Activated CD4-positive, CD25-positive, alpha-beta regulatory T cell treated with anti-CD3 and anti-CD28 coated beads, Interleukin-2, amount 50 U/mL, for 24 hours (primary cell): ENCODE results near the gene GALNT2.
A peak's percentile ranks its signal among the peaks of the same experiment; 100 is the strongest.

Experiments
- ATAC-seq, 2 donors: fragments of 150-1000 bp; cut with Tn5 transposase; one replicate each; pipeline ENCODE4 v1.10.0; 2021; ENCODE audit warnings: mild to moderate bottlenecking in 1 of 2, moderate library complexity in 1 of 2

The GALNT2 gene

GRCh38 chr1:230243583-230244353 is 176.7 kb downstream of the GALNT2 start:
- ATAC-seq = no peak

- no peak for ATAC-seq
Measured at GRCh38 chr1:230246551-230246950, 179.5 kb downstream of the GALNT2 start.

- no peak for ATAC-seq
Measured at GRCh38 chr1:230248016-230248888, 181.2 kb downstream of the GALNT2 start.

GRCh38 chr1:230248889-230249270 is 181.8 kb downstream of the GALNT2 start:
- no peak for ATAC-seq

GRCh38 chr1:230249695-230250480 is 182.8 kb downstream of the GALNT2 start:
- ATAC-seq = no peak

GRCh38 chr1:230250666-230251065 is 183.6 kb downstream of the GALNT2 start:
- ATAC-seq = no peak

GRCh38 chr1:230251644-230252191 is 184.7 kb downstream of the GALNT2 start:
- ATAC-seq = peak; percentile 17 to 68

- ATAC-seq = no peak
Measured at GRCh38 chr1:230253150-230253549, 186.1 kb downstream of the GALNT2 start.

GRCh38 chr1:230254265-230254664 is 187.2 kb downstream of the GALNT2 start:
- ATAC-seq = no peak

GRCh38 chr1:230255116-230255515 is 188.1 kb downstream of the GALNT2 start:
- no peak for ATAC-seq

GRCh38 chr1:230255991-230256390 is 189.0 kb downstream of the GALNT2 start:
- ATAC-seq = no peak

- no peak for ATAC-seq
Measured at GRCh38 chr1:230256896-230257295, 189.9 kb downstream of the GALNT2 start.

GRCh38 chr1:230259621-230260020 is 192.6 kb downstream of the GALNT2 start:
- no peak for ATAC-seq

- ATAC-seq = no peak
Measured at GRCh38 chr1:230260831-230261230, 193.8 kb downstream of the GALNT2 start.

- no peak for ATAC-seq
Measured at GRCh38 chr1:230261928-230262650, 195.1 kb downstream of the GALNT2 start.

- ATAC-seq = no peak
Measured at GRCh38 chr1:230262867-230263567, 196.0 kb downstream of the GALNT2 start.

- no peak for ATAC-seq
Measured at GRCh38 chr1:230263568-230264195, 196.6 kb downstream of the GALNT2 start.

- no peak for ATAC-seq
Measured at GRCh38 chr1:230264342-230264741, 197.3 kb downstream of the GALNT2 start.

- ATAC-seq = no peak
Measured at GRCh38 chr1:230265200-230266115, 198.4 kb downstream of the GALNT2 start.

GRCh38 chr1:230266456-230266855 is 199.4 kb downstream of the GALNT2 start:
- ATAC-seq = no peak
